ENCODE data around the gene TFAP2C. TPM values are rescaled to one million over a fixed set of nuclear protein-coding genes. Genes with fewer than 3 reads are reported as not detected.
"Not testable (repeated sequence)": the region's sequence is repeated elsewhere in the genome, so short reads cannot be mapped to it uniquely, and the experiment has no call there.

The TFAP2C gene
- total RNA-seq, 1 experiment from 2014 or later: 1.9 TPM

GRCh38 chr20:56653211-56653610 is 24.1 kb downstream of the TFAP2C start:
- peak; percentile 61 for DNase-seq (ENCODE audit: low spot score)

GRCh38 chr20:56656632-56657031 is 27.5 kb downstream of the TFAP2C start:
- no peak for DNase-seq (ENCODE audit: low spot score)

GRCh38 chr20:56657879-56658278 is 28.8 kb downstream of the TFAP2C start:
- no peak for DNase-seq (ENCODE audit: low spot score)

GRCh38 chr20:56658341-56658947 is 29.3 kb downstream of the TFAP2C start:
- not testable (repeated sequence) for DNase-seq (ENCODE audit: low spot score)

GRCh38 chr20:56663660-56664059 is 34.6 kb downstream of the TFAP2C start:
- no peak for DNase-seq (ENCODE audit: low spot score)

- no peak for DNase-seq (ENCODE audit: low spot score)
Measured at GRCh38 chr20:56664796-56665195, 35.7 kb downstream of the TFAP2C start.

- no peak for DNase-seq (ENCODE audit: low spot score)
Measured at GRCh38 chr20:56665806-56666205, 36.7 kb downstream of the TFAP2C start.

- DNase-seq (ENCODE audit: low spot score): no peak
Measured at GRCh38 chr20:56673450-56673849, 44.3 kb downstream of the TFAP2C start.

- no peak for DNase-seq (ENCODE audit: low spot score)
Measured at GRCh38 chr20:56676001-56676400, 46.9 kb downstream of the TFAP2C start.

GRCh38 chr20:56676679-56677078 is 47.6 kb downstream of the TFAP2C start:
- no peak for DNase-seq (ENCODE audit: low spot score)

GRCh38 chr20:56683077-56683865 is 54.2 kb downstream of the TFAP2C start:
- DNase-seq (ENCODE audit: low spot score): no peak

GRCh38 chr20:56685879-56686278 is 56.8 kb downstream of the TFAP2C start:
- DNase-seq (ENCODE audit: low spot score): no peak

- no peak for DNase-seq (ENCODE audit: low spot score)
Measured at GRCh38 chr20:56687061-56687460, 58.0 kb downstream of the TFAP2C start.

- DNase-seq (ENCODE audit: low spot score): no peak
Measured at GRCh38 chr20:56688106-56688505, 59.0 kb downstream of the TFAP2C start.

Other genes starting within 250 kb of the TFAP2C start
- gene AURKA, start 237.1 kb upstream of the TFAP2C start, total RNA-seq (2014; rRNA removed; shearing (Covaris generic)): 131 and 137 TPM in 2 replicates
- gene CSTF1, start 236.7 kb upstream of the TFAP2C start, total RNA-seq (2014; rRNA removed; shearing (Covaris generic)): 48.7 and 68.4 TPM in 2 replicates
- gene CASS4, start 217.0 kb upstream of the TFAP2C start, total RNA-seq (2014; rRNA removed; shearing (Covaris generic)): not detected in 2 replicates
- 122 and 131 TPM in 2 replicates for gene RTF2, start 160.7 kb upstream of the TFAP2C start, total RNA-seq (2014; rRNA removed; shearing (Covaris generic))
- not detected in 2 replicates for gene FAM209A, start 104.6 kb upstream of the TFAP2C start, total RNA-seq (2014; rRNA removed; shearing (Covaris generic))
- not detected in 2 replicates for gene FAM209B, start 96.1 kb upstream of the TFAP2C start, total RNA-seq (2014; rRNA removed; shearing (Covaris generic))